Stomach (tissue), 4 donors: Measurements from ENCODE around the gene GCN1.

Source experiments
- CTCF ChIP-seq, 7 experiments: fragments of 450-650 bp in 4 of 7; fragments of 200-600 bp in 3 of 7; sonication (generic) in 3 of 7; IDR thresholded peaks; one replicate each; pipeline ENCODE4 v1.5.1; 2016 to 2019; ENCODE audit warnings: antibody characterized with exemption in 7 of 7, control low read depth in 2 of 7, mild to moderate bottlenecking in 1 of 7
- EP300 ChIP-seq: sonication (generic); formaldehyde crosslinking; IDR thresholded peaks from one replicate; pipeline ENCODE4 v1.6.1; 2017; ENCODE audit warnings: antibody characterized with exemption
- POLR2A ChIP-seq, 4 donors: fragments of 450-650 bp; IDR thresholded peaks; one replicate each; pipeline ENCODE4 v1.6.1; 2016; ENCODE audit warnings: antibody characterized with exemption in 4 of 4, control low read depth in 2 of 4, mild to moderate bottlenecking in 1 of 4, moderate library complexity in 1 of 4
- POLR2AphosphoS5 ChIP-seq, 3 donors: sonication (generic); formaldehyde crosslinking; IDR thresholded peaks; one replicate each; pipeline ENCODE4 v1.6.1; 2016; ENCODE audit warnings: antibody characterized with exemption in 3 of 3

- no peak for TF ChIP-seq POLR2A (IDR thresholded peaks at IDR 0.05)
- TF ChIP-seq CTCF (IDR thresholded peaks at IDR 0.05) = no peak
- TF ChIP-seq POLR2AphosphoS5 (IDR thresholded peaks at IDR 0.05) = no peak
- no peak for TF ChIP-seq EP300
Measured at GRCh38 chr12:120130011-120130410, 64.5 kb downstream of the GCN1 start.
